Sciatic nerve (tissue), 2 donors: ENCODE data around the gene LRP5. TPM values are rescaled to one million over a fixed set of nuclear protein-coding genes. Genes with fewer than 3 reads are reported as not detected.

ENCODE experiments used
- ATAC-seq: fragments of 200-7000 bp; cut with Tn5 transposase; one replicate; pipeline ENCODE4 v1.9.1; 2020; ENCODE audit warnings: mild to moderate bottlenecking, moderate library complexity
- DNase-seq: peaks from one replicate; pipeline ENCODE4 v3.0.0-alpha.2; 2020; ENCODE audit warnings: low spot score
- intact Hi-C: fragments of 100-400 bp; cut with DNase I; formaldehyde crosslinking; loops from one replicate; pipeline ENCODE4 v1.14.2; 2022
- total RNA-seq: library from RNA; stranded (reverse); fragmentation: NEBNext Ultra II Directional; extraction: Animal tissue kit (Norgen Biotek cat#: 25700); gene quantifications from one replicate; pipeline ENCODE4 v1.2.1, GENCODE V29; 2021
- donor health status: DM: no; HTN: no; CAD: no.
- donor health status: DM: no; HTN: no; CAD: no.

LRP5 gene
- 55.2 TPM for total RNA-seq

GRCh38 chr11:68312117-68312779, at the start of gene LRP5:
Gene LRP5, plus strand, starts transcription at chr11:68312591. Its CDS starts 124 bp downstream, at chr11:68312715.
- no peak for ATAC-seq
- no peak for DNase-seq
- intact Hi-C loops: loop anchor here (5.0 kb wide), 1 partner anchor 60 kb away; no protein-coding TSS in a partner anchor

DNA sequence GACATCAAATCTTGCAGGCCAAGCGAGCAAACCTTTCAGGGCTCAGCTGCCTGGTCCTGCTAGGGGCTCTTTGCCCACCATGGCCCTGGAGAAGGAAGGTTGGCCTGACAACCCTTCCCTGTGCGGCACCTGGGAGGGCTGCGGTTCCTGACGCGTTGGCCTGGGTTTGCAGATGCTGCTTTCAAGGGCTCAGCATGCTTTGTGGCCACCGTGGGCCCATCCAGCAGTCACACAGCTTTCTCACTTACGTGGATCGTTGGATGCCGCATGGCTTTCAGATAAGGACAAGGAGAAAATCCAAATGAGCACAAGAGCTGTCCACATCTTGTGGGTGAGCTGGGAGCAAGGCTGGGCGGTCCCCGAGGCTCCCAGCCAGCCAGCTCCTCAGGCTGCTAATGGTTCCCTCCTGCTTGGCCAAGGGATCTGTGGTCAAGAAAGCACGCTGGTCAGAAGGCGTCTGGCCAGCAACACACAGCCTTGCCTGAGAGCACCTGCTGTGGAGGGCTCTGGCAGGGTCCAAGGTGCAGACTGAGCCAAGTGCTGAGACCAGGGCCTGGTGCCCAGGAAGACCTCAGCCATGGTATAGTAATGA, 48.9 kb upstream of the LRP5 start:
- intact Hi-C loops: loop anchor here (5.0 to 10.0 kb wide), 2 partner anchors 121 to 184 kb away; no protein-coding TSS in a partner anchor
- DNase-seq (no peak), ATAC-seq (peak; percentile 67)

GRCh38 chr11:68264244-68264643, 48.1 kb upstream of the LRP5 start:
- DNase-seq (no peak), ATAC-seq (no peak)
- intact Hi-C loops: loop anchor here (5.0 to 10.0 kb wide), 2 partner anchors 121 to 183 kb away; no protein-coding TSS in a partner anchor

DNA sequence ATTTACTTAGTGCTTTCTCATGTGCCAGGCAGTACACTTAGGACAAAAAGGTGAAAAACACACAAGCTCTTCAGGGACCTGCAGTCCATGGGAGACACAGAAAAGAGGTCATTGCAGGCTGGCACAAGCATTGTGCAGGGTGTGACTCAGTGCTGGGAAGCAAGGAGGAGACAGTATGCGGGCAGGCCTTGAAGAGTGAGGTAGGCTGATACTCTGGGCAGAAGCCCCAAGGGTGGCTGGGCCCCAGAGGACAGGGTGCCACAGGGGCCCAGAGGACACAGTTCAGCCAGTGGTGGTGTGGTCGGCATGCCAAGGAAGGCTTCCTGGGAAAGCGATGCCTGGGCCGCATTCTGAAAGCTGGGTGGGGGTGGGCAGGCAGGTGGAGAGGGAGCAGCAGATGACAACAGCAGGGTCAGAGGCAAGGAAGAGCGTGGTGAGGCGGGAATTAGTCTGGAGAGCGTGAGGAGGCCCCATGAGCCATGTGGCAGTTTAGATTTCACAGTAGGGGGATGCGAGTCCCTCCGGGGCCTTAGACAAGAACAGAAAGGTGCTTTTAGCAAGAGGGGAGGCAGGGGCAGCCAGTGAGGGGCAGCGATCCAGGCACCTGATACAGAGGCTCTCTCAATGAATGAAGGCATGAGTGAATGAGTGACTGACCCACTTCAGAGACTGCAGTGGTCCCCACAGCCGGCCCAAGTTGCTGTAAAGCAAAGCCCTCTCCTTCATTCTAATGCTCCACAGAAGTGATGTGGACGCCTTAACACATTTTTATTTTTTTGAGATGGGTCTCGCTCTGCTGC, 47.5 kb upstream of the LRP5 start:
- DNase-seq (no peak), ATAC-seq (no peak)
- intact Hi-C loops: loop anchor here (5.0 to 10.0 kb wide), 2 partner anchors 120 to 182 kb away; no protein-coding TSS in a partner anchor

GRCh38 chr11:68266121-68266891, 46.1 kb upstream of the LRP5 start:
- DNase-seq: no peak
- intact Hi-C loops: loop anchor here (10.0 kb wide), 1 partner anchor 118 kb away; no protein-coding TSS in a partner anchor
- peak; percentile 34 for ATAC-seq

DNA sequence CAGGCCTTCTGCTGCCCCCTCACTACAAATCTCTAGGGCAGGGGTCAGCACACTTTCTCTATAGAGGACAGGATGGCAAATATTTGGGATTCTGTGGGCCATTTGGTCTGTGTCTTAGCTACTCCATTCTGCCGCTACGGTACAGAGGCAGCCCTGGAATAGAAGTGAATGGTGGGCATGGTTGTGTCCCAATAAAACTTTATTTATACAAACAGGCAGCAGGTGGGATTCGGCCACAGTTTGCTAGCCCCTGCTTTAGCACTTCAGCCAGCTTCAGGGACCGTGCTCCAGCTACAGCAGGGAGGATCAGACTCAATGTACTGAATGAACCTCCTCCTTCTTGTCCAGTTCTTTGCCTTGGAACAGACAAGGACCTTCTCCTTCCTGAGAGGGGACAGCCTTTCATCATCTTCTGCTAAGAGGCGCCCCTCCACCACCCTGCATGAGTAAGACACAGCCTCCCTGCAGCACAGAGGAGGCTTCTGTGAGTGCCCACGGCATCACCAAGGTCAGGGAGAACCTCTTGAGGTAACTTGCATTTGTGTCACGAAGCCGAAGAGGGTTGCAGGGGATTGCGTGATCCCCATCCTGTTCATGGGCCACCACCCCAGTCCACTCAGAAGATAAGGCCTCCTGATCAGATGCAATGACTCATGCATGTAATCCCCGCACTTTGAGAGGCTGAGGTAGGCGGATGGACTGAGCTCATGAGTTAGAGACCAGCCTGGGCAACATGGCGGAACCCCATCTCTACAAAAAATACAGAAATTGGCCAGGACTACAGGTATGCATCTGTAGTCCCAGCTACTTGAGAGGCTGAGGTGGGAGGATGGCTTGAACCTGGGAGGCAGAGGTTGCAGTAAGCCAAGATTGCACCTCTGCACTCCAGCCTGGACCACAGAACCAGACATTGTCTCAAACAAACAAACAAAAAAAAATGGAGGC, 45.2 kb upstream of the LRP5 start:
- intact Hi-C loops: loop anchor here (10.0 kb wide), 1 partner anchor 118 kb away; no protein-coding TSS in a partner anchor
- DNase-seq (no peak), ATAC-seq (no peak)

GRCh38 chr11:68267881-68268240, 44.5 kb upstream of the LRP5 start:
- no peak for DNase-seq
- intact Hi-C loops: loop anchor here (10.0 kb wide), 1 partner anchor 117 kb away; no protein-coding TSS in a partner anchor
- no peak for ATAC-seq

DNA sequence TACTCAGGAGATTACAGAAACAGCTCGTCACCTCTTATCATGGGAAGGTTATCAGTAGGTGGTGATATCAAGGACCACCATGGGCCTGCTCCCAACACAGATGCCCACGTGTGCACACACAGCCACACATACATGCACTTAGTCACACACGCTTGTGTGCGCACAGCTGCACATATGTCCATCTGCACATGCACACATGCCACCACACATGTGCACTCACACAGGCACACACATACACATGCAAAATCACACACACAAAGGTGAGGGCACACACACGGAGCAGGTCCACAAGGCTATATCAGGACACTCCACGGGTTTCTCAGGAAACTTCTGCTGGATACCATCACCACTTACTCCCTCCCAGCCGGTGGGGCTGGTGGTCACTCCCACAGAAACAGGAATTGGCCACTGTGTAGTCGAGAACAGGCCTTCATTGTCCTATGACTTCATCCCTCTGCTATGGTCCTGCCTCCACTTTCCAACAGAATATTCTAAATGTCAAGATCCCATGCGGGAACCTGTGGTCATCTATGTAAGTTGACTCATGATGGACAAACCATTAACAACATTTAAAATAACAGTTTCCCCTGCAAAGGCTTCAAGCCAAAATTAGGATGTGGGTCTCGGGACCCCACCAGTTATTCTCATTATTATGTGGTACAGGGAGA, 42.8 kb upstream of the LRP5 start:
- ATAC-seq (peak; percentile 26), DNase-seq (no peak)
- intact Hi-C loops: loop anchor here (10.0 kb wide), 1 partner anchor 115 kb away; no protein-coding TSS in a partner anchor

DNA sequence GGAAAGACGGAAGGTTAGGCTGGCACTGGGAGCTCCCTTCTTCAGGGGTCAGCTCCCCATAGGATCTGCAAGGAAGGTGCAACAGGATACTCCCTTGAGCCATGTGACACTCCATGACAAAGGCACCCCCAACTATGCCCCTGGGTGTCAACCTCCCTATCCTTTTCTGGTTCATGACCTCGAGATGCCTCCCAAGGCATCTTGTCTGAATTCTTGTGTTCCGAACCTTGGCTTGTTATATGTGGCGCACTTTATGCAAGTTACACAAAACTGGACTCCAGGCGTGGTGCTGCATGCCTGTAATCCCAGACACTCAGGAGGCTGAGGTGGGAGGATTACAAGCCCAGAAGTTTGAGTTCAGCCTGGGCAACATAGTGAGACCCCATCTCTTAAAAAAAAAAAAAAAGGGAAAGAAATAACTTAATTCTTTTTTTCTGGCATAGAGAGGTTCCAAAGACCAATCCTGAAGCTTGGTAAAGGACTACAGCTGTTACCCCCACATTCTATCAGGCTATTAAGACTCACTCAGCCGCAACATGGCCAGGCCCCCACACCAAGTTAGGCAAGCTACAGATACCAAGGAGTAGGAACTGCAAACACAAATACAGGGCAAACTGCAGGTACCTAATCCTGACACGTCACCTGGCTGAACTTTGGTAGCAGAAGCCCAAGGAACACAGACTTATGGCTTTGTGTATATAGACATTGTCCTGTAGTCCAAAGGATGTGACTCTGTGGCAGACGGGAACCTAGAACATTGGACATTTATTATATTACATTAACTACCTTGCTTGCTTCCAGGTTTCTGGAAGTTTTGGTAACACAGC, 42.0 kb upstream of the LRP5 start:
- ATAC-seq: no peak
- intact Hi-C loops: no loop called here

DNA sequence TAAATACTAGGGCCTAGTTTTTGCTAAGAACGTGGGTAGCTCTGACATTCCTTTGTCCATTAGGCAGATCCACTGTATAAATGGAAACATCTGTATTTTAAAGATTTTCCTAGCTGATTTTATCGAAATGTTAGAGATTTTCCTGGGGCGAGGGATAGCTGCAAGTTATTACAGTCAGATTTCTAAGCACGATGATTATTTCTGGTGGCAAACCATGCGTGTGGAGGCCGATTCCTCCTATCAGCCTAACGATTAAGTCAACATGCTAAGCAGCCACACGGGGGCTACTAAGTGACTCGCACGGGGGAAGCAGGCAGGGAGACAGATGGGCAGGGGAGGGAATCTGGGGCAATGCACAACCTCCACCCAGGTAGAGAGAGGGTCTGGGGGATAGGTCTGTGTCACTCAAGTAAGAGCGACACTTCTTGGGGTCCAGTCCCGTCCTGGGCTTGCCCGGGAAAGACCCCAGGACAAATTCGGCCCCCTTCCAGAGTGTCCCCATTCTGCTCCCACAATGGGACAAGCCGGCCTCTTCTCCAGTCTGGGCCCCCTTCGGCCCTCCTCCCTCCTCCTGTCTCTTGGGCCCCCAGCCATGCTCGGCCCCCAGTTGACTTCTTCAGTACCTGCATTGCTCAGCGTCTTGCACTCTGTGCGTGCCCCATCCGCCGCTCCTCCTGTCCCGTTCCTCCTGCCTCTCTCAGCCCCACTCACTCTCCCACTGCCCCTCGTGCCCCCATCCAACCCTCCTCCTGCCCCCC, 41.2 kb upstream of the LRP5 start:
- peak; percentile 44 for ATAC-seq
- DNase-seq: peak; percentile 69
- intact Hi-C loops: no loop called here

More for the DNA sequence above, 42.0 kb upstream of the LRP5 start:
- peak; percentile 41 for DNase-seq

DNA sequence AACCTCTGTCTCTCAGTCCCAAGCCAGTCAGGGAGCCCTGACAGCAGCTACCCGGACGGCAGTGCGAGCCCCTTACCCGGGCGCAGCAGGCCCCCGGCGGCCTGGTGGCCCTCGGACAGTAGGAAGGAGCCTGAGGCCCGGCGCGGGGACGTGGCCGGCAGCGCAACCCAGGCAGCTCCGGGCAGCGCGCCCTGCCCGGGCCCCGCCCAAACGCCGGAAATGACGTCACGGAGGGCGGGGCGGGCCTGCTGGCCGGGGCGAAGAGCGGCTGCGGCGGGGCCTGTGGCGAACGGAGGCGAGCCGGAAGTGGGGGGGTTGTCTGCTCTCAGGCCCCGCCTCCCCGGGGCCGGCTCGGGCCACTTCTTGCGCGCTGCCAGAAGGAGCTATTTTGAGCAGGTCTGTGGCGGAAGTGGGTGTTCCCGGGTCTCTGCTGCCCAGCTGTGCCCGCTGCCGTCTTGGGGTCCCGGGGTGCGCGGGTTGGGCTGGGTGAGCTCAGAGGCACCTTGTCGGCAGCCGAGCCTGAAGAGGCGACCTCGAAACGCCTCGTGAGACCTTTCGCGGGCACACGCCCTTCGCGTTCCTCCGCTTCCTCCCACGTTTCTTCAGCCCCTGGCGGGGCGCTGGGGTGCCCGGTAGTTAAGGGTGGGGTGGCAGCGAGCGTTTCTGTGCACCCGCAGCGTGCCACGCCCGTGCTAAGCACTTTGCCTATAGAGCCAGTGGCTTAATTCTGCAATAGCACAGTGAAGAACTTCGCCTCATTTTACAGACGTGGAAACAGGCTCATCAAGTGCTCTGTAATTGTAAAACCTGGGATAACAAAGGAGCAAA, 40.4 kb upstream of the LRP5 start, which contains the start of gene C11orf24:
Gene C11orf24, minus strand, starts transcription at position 193 of the 828 bp plus-strand sequence. CDS start 8,206 bp downstream, outside the sequence.
- intact Hi-C loops: no loop called here
- peak; percentile 97 for DNase-seq
- peak; percentile 98 for ATAC-seq

- DNase-seq: peak; percentile 32
- no peak for ATAC-seq
- intact Hi-C loops: no loop called here
Measured at GRCh38 chr11:68273026-68273738, 39.2 kb upstream of the LRP5 start.

DNA sequence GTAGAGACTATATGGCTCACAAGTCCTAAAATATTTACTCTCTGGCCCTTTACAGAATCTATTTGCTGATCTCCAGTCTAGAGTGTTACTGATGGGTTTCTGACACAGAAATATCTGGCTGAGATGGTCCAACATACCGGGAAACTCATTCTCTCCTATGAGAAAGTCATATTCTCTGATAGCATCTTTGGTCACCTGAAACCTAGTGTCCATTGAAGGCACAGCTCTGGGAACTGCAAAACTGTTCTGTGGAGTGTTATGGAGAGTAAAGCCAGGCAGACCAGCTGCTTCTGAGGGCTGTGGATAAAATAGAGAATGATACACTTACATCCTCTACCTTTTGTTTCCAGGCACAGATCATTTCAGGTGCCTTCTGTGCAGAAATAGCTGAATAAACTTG, 38.1 kb upstream of the LRP5 start:
- intact Hi-C loops: no loop called here
- ATAC-seq: no peak

More for the DNA sequence above, 38.1 kb upstream of the LRP5 start:
- no peak for DNase-seq
